ENCODE results near the gene ZKSCAN1. TPM values are rescaled to one million over a fixed set of nuclear protein-coding genes. Genes with fewer than 3 reads are reported as not detected.

ZKSCAN1 gene
- polyA plus RNA-seq, 12 donors: 24.6 to 64.8 (median 33.1) TPM

DNA sequence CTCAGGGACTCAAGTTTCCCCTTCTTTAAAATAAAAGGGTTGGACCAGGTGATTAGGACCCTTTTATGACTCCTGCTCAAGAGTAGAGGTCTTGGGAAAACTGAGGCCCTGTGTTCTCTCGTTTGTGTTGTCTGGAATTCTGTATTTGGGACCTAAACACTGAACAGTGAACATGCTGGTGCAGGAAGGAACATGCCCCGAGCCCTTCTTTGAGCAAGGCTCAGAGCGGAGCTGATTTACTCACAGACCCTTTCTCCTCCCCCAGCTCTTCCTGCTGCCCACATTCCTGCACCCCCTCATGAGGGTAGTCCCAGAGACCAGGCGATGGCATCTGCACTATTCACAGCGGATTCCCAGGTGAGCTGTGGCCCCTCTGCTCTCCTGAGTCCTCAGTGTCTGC lies 14.2 kb downstream of the ZKSCAN1 start:
- no peak for DNase-seq

DNA sequence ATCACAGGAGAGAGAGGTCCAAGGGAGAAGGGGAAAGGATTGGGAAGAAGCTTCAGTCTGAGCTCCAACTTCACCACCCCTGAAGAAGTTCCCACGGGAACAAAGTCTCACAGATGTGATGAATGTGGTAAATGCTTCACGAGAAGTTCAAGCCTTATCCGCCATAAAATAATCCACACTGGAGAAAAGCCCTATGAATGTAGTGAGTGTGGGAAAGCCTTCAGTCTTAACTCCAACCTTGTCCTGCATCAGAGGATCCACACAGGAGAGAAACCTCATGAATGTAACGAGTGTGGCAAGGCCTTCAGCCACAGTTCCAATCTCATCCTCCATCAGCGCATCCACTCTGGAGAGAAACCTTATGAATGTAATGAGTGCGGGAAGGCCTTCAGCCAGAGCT lies 18.1 kb downstream of the ZKSCAN1 start:
- no peak for DNase-seq

DNA sequence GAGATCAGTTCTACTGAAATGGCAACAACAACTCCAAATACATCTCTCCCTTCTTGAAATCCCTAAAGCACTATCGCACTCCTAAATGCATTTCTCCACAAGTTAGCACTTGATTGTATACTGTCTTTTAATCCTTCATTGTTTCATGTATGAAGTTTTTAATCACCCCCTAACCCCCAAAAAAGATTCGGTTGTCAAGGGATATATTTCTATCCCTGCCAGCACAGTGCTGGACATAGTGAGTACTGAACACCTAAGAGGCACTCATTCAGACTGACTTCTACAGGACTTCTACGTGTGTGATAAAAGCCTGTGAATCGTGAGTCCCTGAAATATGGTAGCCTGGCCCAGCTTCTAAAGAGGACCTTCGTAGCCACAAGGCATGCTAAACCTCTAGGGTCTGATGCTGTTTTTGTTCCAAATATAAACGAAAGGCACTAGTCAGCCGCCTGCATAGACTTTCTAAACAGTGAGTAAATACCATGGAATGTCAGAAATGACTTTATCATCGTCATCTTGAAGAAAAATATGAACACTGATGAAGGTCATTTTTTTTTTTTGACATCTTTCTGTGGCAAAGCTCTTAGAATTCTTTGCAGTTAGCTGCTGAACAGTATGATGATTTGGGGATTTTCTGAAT lies 19.6 kb downstream of the ZKSCAN1 start:
- DNase-seq: no peak

DNA sequence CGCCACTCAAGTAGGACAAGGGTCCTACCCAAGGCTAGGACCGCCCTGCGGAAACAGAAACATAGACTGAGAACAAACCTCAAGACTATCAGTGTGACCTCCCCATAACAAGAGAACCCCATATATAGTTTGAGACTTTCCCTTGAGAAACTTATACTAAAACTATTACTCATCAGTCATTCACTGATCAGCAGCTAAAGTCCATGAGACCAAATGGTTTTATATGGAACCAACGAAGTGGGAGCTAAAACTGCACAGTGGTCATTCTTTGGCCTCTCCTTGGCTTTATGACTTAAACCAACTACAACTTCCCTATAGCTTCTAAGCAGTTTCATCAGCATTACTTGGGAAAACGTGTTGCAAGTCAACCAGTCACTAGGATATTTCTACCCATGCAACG lies 20.5 kb downstream of the ZKSCAN1 start:
- no peak for DNase-seq

DNA sequence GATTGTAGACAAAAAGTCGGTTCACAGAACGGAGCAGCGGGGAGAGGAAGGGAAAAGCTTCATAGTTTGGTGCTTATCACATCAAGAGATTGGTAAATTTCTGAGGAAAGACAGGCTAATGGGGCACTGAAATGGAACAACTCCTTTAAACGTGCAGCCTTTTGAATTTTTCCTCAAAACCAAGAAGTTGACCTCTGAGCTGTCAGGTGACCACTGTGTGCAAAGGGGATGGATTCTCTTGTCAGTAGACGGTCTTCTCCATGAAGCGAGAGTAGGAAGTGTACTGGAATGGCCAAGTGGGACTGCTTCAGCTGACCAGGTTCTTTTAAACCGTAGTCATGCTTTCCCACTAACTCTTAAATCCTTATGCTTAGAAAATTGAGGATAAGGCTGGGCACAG lies 22.9 kb downstream of the ZKSCAN1 start:
- DNase-seq: no peak

DNA sequence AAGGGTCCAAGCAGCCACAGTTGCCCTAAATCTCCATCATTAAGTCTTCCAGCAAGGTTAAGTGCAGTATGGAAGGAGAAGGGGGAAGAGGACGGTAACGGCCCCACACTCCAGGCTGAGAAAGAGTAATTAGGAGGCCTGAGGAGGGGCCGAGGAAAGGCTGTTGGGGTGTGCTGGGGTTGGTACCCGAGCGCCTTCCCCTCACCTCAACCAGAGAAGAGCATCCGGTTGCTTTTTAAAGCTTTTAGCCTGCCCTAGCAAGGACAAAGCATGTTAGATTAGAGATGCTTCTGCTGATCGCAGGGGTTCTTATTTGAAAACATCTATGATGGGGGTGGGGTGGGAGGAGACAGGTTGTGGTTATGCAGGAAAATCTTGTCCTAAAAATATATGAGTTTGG lies 25.2 kb downstream of the ZKSCAN1 start:
- DNase-seq: no peak

DNA sequence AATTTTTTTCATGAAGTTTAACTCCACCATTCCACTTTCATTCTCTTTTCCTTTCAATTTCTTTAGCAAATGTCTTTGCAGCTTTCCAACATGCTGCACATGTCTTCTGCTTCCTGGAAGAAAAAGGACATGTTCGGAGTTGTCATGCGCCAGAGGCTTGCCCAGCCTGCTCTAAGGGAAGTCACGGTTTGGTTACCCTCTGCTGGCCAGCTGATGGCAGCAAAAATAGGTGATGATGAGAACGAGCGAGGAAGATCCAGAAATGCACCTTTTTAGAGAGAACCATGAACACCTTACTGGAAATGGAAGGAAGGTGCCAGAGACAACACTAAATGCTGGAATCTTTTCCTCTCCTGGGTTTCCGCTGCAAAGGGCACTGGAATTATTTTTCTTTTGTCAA lies 29.3 kb downstream of the ZKSCAN1 start:
- no peak for DNase-seq

DNA sequence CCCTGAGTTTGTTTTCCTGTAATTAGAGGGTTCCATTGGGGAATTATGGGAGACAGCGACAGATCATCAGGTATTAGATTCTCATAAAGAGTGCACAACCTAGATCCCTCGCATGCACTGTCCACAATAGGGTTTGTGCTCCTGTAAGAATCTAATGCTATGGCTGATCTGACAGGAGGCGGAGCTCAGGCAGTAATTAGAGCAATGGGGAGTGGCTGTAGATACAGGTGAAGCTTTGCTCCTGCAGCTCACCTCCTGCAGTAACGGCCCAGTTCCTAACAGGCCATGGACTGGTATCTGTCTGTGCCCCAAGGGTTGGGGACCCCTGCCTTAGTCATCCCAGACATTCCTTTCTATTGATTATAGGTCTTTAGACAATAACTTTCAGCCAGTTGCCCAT lies 33.3 kb downstream of the ZKSCAN1 start:
- no peak for DNase-seq

DNA sequence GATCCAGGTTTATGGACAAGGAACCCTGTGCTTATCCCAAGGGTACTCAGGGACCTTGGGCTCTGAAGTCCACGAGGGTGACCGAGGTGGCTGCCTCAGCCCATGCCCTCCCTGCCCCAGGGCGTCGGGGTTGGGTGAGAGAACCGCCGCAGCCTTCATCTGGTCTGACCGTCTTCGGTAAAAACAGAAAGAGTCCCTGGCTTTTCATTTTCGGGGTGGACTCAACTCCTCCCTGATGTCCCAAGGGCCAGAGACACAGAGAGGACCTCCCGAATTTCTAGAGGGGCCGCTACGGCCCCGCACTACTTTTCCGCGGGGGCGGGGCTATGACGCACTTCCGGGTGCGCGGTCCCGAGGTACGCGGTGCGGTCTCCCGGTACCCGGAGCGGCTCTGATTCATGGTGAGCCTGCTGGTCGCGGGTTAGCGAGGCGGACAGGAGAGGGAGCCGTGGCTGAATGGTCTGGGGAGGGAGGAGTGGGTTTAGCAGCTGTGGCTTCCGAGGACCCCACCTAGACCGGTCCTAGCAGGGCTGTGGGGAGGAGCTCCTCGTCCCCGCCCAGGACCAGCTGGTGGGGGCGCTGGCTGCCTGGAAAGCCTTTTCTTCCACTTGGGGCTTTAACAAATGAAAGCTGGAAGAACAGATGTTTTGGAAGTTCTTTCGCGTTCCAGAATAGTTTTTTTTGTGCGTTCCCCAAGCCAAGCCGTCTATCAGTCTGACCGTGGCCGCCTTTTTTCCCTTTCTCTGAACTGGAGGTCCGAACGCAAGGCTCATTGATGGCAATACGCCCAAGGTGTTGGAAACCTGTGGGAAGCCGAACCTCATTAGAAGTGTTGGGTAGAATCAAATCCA lies 34.3 kb downstream of the ZKSCAN1 start, which contains the start of gene ZSCAN21:
ZSCAN21 (plus strand) TSS at position 334 of the 851 bp plus-strand sequence. CDS start 7,233 bp downstream, outside the sequence.
- peak; percentile 92 for DNase-seq

DNA sequence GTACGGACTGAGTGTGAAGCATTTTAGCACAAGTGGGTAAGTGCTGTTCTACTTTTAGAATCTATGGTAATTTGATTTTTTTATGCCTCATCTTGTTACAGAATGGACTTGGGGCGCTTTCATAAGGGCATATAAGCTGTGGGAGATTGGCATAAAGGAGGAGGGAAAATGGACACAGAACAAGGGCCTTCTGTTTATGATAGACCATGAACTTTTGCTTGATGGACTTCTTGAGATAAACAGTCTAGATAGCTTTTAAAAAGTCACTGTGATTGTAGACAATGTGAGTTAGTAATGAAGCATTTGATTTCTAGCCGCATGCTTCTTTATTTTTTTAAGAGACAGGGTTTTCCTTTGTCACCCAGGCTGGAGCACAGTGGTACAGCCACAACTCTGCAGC lies 36.2 kb downstream of the ZKSCAN1 start:
- no peak for DNase-seq

DNA sequence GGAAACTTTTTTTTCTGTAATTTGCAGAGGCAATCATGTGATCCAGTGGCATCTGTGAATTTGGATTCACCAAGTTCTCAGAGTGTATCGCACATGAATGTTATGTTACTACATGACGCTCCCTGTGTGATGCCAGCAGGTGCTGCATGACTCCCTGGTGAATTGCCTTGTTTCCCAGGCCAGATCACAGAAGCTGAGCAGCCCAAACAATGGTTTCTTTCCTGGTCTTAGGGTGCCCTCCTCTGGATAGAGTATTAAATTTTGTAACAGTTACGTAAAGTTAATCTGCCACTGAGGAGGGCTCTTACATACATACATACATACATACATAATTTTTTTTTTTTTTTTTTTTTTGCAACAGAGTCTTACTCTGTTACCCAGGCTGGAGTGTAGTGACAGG lies 37.8 kb downstream of the ZKSCAN1 start:
- DNase-seq: peak; percentile 48

DNA sequence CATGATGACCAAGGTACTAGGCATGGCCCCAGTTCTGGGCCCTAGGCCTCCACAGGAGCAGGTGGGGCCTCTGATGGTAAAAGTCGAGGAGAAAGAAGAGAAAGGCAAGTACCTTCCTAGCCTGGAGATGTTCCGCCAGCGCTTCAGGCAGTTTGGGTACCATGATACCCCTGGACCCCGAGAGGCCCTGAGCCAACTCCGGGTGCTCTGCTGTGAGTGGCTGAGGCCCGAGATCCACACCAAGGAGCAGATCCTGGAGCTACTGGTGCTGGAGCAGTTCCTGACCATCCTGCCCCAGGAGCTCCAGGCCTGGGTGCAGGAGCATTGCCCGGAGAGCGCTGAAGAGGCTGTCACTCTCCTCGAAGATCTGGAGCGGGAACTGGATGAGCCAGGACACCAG lies 41.6 kb downstream of the ZKSCAN1 start:
- DNase-seq: no peak

DNA sequence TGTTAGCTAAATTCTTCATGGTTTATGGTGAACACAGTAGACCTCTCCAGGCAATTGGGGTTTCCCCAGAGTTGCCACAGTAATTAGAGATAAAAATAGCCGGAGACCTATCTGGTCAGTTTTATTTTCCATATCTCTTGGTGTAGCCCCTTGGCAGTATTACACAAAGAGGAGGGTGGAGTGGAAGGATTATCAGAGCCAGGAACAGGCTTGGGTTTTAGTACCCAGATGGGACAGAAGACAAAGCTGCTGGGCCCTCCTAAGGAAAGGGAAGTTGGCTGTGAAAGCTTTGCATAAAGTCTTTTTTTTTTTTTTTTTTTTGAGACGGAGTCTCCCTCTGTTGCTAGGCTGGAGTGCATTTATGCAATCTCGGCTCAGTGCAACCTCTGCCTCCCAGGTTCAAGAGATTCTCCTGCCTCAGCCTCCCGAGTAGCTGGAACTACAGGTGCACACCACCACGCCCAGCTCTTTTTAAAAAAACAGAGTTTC lies 43.9 kb downstream of the ZKSCAN1 start:
- no peak for DNase-seq

DNA sequence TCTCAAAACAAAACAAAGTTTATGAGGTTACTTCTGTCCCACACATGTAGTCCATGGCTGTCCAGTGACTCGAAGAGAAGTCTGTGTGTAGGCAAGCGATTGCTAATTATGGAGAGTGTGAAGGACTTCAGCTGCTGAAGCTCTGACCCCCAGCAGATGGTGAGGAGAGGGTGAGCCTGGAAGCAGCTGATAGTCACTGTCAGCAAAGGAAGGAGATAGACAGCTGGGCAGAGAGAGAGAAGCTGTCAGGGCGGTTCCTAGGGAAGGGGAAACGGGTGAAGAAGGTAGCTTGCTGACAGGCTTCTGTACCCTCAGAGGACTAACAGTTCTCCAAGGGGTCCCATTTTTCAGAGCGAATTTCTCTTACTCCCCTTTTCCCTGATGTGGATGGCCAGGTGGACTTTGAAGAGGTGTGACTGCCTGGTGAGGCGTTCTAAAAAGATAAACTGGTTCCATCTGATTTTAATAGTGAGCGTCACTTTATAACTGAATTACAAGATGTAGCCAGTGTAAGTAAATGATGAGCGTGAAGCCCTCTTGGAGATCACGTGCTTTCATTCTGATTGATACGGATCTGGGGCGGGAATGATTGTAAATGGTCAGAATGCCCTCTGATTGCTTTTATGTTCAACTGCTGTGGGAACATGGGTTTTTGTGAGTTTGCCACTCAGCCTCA lies 46.3 kb downstream of the ZKSCAN1 start:
- no peak for DNase-seq

DNA sequence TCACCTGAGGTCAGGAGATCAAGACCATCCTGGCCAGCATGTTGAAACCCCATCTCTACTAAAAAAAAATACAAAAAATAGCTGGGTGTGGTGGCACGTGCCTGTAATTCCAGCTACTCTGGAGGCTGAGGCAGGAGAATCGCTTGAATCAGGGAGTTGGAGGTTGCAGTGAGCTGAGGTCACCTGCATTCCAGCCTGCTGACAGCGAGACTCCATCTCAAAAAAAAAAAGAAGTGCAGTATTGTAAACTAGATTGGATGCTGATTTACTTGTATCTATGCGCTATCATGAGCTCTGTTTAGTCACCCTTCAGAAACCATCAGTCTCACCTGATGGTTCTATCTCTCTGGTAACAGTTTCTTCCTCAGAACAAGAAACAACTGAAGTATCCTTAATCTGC lies 48.0 kb downstream of the ZKSCAN1 start:
- DNase-seq: no peak

DNA sequence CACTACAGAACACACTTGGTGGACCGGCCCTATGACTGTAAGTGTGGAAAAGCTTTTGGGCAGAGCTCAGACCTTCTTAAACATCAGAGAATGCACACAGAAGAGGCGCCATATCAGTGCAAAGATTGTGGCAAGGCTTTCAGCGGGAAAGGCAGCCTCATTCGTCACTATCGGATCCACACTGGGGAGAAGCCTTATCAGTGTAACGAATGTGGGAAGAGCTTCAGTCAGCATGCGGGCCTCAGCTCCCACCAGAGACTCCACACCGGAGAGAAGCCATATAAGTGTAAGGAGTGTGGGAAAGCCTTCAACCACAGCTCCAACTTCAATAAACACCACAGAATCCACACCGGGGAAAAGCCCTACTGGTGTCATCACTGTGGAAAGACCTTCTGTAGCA lies 48.8 kb downstream of the ZKSCAN1 start:
- no peak for DNase-seq

DNA sequence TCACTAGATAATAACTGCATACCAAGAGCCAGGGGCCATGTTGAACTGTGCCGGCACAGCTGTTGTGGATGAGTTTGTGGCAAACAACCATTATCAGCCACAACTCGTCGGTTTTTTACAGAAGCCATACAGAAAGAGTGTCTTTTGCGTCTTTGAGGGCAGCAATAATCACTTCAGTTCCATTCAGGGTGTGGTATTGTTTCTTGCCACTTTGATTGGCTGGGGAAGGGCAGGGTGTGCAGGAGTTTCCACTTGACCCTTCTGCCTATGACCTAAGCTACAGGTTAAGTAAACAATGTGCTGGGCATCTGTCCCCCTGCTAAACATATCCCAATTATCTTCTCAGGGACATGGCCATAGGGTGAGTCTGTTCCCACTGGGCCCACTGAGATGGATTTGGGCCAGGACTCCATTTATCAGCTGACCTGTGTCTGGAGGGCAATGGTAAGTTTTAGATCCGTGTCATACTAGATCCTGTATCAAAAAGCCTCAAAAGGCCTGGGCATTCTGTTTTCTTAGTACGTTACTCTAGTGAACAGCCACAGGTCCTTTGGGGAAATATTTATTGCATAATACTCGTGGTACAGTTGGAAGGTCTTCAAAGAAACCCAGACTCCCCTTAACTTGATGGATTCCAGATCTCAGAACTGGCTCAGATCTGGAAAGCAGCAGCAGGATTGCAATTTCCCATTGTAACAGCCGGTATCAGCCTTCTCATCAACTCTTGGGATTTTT lies 50.2 kb downstream of the ZKSCAN1 start:
- no peak for DNase-seq

DNA sequence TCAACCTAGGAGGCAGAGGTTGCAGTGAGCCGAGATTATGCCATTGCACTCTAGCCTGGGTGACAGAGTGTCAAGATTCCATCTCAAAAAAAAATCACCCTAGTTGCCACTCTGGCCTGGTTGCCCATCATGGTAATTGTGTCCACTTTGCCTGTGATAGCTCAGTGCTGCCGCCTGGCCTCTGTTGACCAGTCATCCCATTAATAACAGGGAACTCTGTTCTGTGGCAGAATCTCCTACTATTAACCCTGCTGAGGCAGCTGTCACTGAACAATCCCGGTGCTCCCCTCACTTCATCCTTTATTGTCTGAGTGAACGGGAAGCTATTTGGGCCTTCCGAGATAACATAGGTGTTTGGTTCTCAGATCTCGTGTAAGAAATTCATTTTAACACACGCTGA lies 51.6 kb downstream of the ZKSCAN1 start:
- no peak for DNase-seq

DNA sequence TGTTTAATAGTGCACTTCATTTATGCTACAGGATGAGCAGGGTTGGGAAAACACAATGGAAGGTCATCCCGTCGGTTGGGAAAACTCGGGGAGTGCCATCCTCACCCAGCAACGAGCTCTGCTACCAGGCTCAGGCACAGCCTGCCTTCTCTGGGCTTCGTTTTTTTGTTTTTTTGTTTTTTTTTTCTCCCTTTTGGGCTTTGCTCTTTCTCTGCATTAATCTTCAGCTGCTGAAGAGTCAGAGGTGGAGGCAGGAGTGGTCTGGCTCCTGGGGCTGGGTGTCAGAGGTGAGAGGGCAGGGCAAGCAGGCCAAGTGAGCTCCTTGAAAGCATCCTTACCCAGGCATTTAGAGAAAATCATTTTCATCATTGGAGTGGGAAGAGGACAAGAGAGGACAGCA lies 54.6 kb downstream of the ZKSCAN1 start:
- no peak for DNase-seq

DNA sequence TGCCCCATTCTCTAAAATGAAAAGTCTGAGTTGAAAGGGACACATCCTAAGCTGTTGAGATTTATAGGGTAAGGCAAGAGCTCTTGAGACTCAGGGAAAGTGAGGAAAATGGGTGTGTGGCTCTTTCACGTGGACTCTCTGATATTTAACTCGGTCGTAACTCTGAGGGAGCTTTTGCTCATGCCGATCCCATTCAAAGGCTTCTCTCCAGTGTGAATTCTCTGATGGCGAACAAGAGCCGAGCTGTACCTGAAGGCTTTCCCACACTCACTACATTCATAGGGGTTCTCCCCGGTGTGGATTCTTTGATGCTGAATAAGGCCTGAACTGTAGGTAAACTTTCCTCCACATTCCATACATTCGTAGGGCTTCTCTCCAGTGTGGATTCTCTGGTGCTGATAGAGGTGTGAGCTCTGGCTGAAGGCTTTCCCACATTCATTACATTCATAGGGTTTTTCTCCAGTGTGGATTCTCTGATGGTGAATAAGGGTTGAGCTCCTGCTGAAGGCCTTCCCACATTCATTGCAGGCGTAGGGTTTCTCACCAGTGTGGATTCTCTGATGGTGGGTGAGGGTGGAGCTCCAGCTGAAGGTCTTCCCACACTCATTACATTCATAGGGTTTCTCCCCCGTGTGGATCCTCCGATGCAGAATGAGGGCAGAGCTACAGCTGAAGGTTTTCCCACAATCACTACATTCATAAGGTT lies 55.8 kb downstream of the ZKSCAN1 start:
- DNase-seq: no peak

DNA sequence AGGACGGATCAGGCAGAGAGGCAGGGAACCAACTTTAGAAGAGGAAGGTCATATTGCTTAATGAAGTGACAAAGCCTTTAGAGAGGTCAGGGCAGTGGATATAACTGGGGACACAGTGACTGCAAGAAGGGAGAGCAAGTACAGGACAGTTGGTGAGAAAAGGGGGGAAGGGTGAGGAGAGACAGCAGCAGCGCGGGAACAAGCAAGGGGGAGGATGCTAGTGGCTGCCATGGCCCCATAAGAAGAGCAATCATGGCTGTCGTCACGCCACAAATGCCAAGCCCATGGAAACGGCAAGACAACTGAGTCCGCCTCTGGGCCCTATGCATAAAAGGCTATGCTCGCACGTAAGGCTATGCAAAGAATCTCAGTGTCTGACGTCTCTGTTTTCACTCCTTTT lies 57.1 kb downstream of the ZKSCAN1 start:
- no peak for DNase-seq
